Calu3 (cell line): Measurements from ENCODE around the gene COX14. TPM values are rescaled to one million over a fixed set of nuclear protein-coding genes. Genes with fewer than 3 reads are reported as not detected.

Source experiments
- BruUV-seq: library from RNA; stranded (reverse); fragments of 400-500 nt; replicated peaks from 2 replicates; lab custom pipeline; 2021; lab: Mats Ljungman, UMichigan
- CTCF ChIA-PET: fragments of 300-600 bp; sonication (Branson Sonifier 250); formaldehyde crosslinking; loops from one replicate; lab custom pipeline; 2022; ENCODE audit warnings: antibody characterized with exemption; lab: Charles Lee
- DNase-seq: peaks from one replicate; pipeline ENCODE4 v3.0.0; 2022
- H3K27ac Mint-ChIP-seq: one replicate; pipeline ENCODE4 v1.8.0; 2022; ENCODE audit warnings: mixed read lengths; ENCODE audit not compliant: unreplicated experiment
- H3K27me3 Mint-ChIP-seq: one replicate; pipeline ENCODE4 v1.8.0; 2022; ENCODE audit warnings: mixed read lengths; ENCODE audit not compliant: unreplicated experiment
- H3K36me3 Mint-ChIP-seq: one replicate; pipeline ENCODE4 v1.8.0; 2022; ENCODE audit warnings: mild to moderate bottlenecking, moderate library complexity, mixed read lengths; ENCODE audit not compliant: insufficient read depth, unreplicated experiment
- H3K4me1 Mint-ChIP-seq: one replicate; pipeline ENCODE4 v1.8.0; 2022; ENCODE audit warnings: mild to moderate bottlenecking, low read depth, mixed read lengths; ENCODE audit not compliant: unreplicated experiment
- H3K4me3 Mint-ChIP-seq: one replicate; pipeline ENCODE4 v1.8.0; 2022; ENCODE audit warnings: mild to moderate bottlenecking, low read depth, moderate library complexity, mixed read lengths; ENCODE audit not compliant: unreplicated experiment
- H3K9me3 Mint-ChIP-seq: one replicate; pipeline ENCODE4 v1.8.0; 2022; ENCODE audit warnings: low read depth, mixed read lengths; ENCODE audit not compliant: unreplicated experiment
- CTCF ChIP-seq: fragments of 200-600 bp; IDR thresholded peaks from one replicate; pipeline ENCODE4 v1.8.0; 2022; ENCODE audit warnings: antibody characterized with exemption; ENCODE audit not compliant: unreplicated experiment
- intact Hi-C: fragments of 100-400 bp; cut with micrococcal nuclease; formaldehyde crosslinking; loops from one replicate; pipeline ENCODE4 v1.10.0; 2022; ENCODE audit not compliant: unreplicated experiment
- total RNA-seq: library from RNA; stranded (reverse); gene quantifications from 2 replicates; pipeline ENCODE4 v1.2.3, GENCODE V29; 2022

The COX14 gene
- total RNA-seq, 1 experiment from 2014 or later, result 37.1 TPM

GRCh38 chr12:50087995-50088394, 24.0 kb upstream of the COX14 start:
- Mint-ChIP-seq H3K9me3 (no peaks in the 10 kb centered on the region), H3K27ac (no peak overlapping the region), H3K27me3 (no peaks in the 10 kb centered on the region), H3K36me3 (peaks cover 32% of the 10 kb centered on the region), H3K4me1 (peaks cover 14% of the 10 kb centered on the region), H3K4me3 (no peak overlapping the region)
- BruUV-seq, result no TSS peak
- intact Hi-C loops, result no loop called here
- no peak for TF ChIP-seq CTCF
- CTCF ChIA-PET, result interaction anchor here (1.7 to 2.0 kb wide), 2 partner anchors 16 to 24 kb away, joined by 3 to 7 read pairs; partner anchors contain the start of genes COX14 and GPD1
- DNase-seq, result no peak

- Mint-ChIP-seq H3K27me3 (no peaks in the 10 kb centered on the region), H3K4me1 (peaks cover 14% of the 10 kb centered on the region), H3K36me3 (peaks cover 27% of the 10 kb centered on the region), H3K27ac (no peak overlapping the region), H3K9me3 (no peaks in the 10 kb centered on the region), H3K4me3 (no peak overlapping the region)
- peak; percentile 56 for DNase-seq
- intact Hi-C loops, result no loop called here
- CTCF ChIA-PET, result interaction anchor here (1.7 to 2.0 kb wide), 2 partner anchors 15 to 23 kb away, joined by 3 to 7 read pairs; partner anchors contain the start of genes COX14 and GPD1
- TF ChIP-seq CTCF, result peak; percentile 49
- BruUV-seq, result no TSS peak
Observed at GRCh38 chr12:50088577-50089335, 23.3 kb upstream of the COX14 start.

- intact Hi-C loops, result no loop called here
- peaks cover 25% of the 10 kb centered on the region for H3K36me3 Mint-ChIP-seq
- no peak overlapping the region for H3K27ac Mint-ChIP-seq
- peaks cover 14% of the 10 kb centered on the region for H3K4me1 Mint-ChIP-seq
- no peak for DNase-seq
- TF ChIP-seq CTCF, result no peak
- no peaks in the 10 kb centered on the region for H3K27me3 Mint-ChIP-seq
- no peak overlapping the region for H3K4me3 Mint-ChIP-seq
- no peaks in the 10 kb centered on the region for H3K9me3 Mint-ChIP-seq
- CTCF ChIA-PET, result interaction anchor here (2.0 kb wide), 1 partner anchor 22 kb away, joined by 7 read pairs; the partner anchor contains the start of gene COX14
- no TSS peak for BruUV-seq
Observed at GRCh38 chr12:50089730-50090129, 22.3 kb upstream of the COX14 start.

- CTCF ChIA-PET, result interaction anchor here (0.7 kb wide), 1 partner anchor 86 kb away, joined by 3 read pairs; no protein-coding TSS in a partner anchor
- no TSS peak for BruUV-seq
Observed at GRCh38 chr12:50090391-50090790, 21.6 kb upstream of the COX14 start.

More at GRCh38 chr12:50090391-50090790, 21.6 kb upstream of the COX14 start:
- TF ChIP-seq CTCF, result no peak
- Mint-ChIP-seq H3K4me3 (no peak overlapping the region), H3K4me1 (peaks cover 14% of the 10 kb centered on the region), H3K27me3 (no peaks in the 10 kb centered on the region), H3K36me3 (peaks cover 21% of the 10 kb centered on the region), H3K9me3 (no peaks in the 10 kb centered on the region), H3K27ac (no peak overlapping the region)
- no peak for DNase-seq
- intact Hi-C loops, result no loop called here
